Heart right ventricle (tissue), 16 donors: ENCODE data around the gene SLC46A3. TPM values are rescaled to one million over a fixed set of nuclear protein-coding genes. Genes with fewer than 3 reads are reported as not detected.

Source experiments
- ATAC-seq, 8 donors: fragments of 200-7000 bp; cut with Tn5 transposase; one replicate each; pipeline ENCODE4 v1.9.1; 2020; ENCODE audit warnings: mild to moderate bottlenecking in 8 of 8, moderate library complexity in 8 of 8, moderate number of reproducible peaks in 1 of 8
- DNase-seq, 2 donors: peaks; one replicate each; pipeline ENCODE4 v3.0.0-alpha.2; 2020
- H3K27ac ChIP-seq, 10 donors: fragments of 200-600 bp; sonication (generic) in 2 of 10; one replicate each; pipeline versions ENCODE4 v1.5.0 to v1.8.0; 2020 to 2022; ENCODE audit warnings: mild to moderate bottlenecking in 3 of 10
- H3K27me3 ChIP-seq, 7 donors: fragments of 200-600 bp; one replicate each; pipeline ENCODE4 v1.8.0; 2021 to 2022; ENCODE audit warnings: mild to moderate bottlenecking in 2 of 7
- H3K36me3 ChIP-seq, 9 donors: fragments of 200-600 bp; sonication (generic) in 1 of 9; one replicate each; pipeline versions ENCODE4 v1.5.0 to v1.8.0; 2020 to 2022; ENCODE audit warnings: mild to moderate bottlenecking in 2 of 9
- H3K4me1 ChIP-seq, 9 donors: fragments of 200-600 bp; sonication (generic) in 1 of 9; one replicate each; pipeline versions ENCODE4 v1.5.0 to v1.8.0; 2020 to 2022; ENCODE audit warnings: mild to moderate bottlenecking in 4 of 9
- H3K4me3 ChIP-seq, 10 donors: fragments of 200-600 bp; sonication (generic) in 2 of 10; one replicate each; pipeline versions ENCODE4 v1.5.0 to v1.8.0; 2020 to 2022; ENCODE audit warnings: mild to moderate bottlenecking in 7 of 10, moderate library complexity in 2 of 10
- H3K9me3 ChIP-seq, 11 donors: fragments of 200-600 bp in 10 of 11; sonication (generic) in 2 of 11; one replicate each; pipeline versions ENCODE4 v1.5.0 to v1.8.0; 2013 to 2022; ENCODE audit warnings: mild to moderate bottlenecking in 2 of 11, control low read depth in 1 of 11, moderate library complexity in 1 of 11
- CTCF ChIP-seq, 9 donors: fragments of 200-600 bp; sonication (generic) in 2 of 9; IDR thresholded peaks; one replicate each; pipeline versions ENCODE4 v1.5.0 to v1.8.0; 2021 to 2022; ENCODE audit warnings: antibody characterized with exemption in 9 of 9, mild to moderate bottlenecking in 5 of 9, moderate library complexity in 1 of 9
- WGBS, 2 donors: extraction: QIAGEN DNeasy Blood & Tissue Kit; methylation state at CpG; one replicate each; pipeline ENCODE4 v1.1.7; 2013; ENCODE audit warnings: inconsistent platforms in 1 of 2; 5-methylcytosine and 5-hydroxymethylcytosine counted together
- intact Hi-C, 10 donors: fragments of 100-400 bp; cut with DNase I; formaldehyde crosslinking; loops; one replicate each; pipeline versions ENCODE4 v1.11.1 to v1.14.2; 2022
- polyA plus RNA-seq, 2 donors: library from polyadenylated mRNA; stranded (reverse); fragments of 200-250 nt; gene quantifications; one replicate each; pipeline ENCODE4 v1.2.3, GENCODE V29; 2013
- total RNA-seq, 10 donors: library from RNA; stranded (reverse); fragmentation: NEBNext Ultra II Directional in 3 of 10; extraction: Animal tissue kit (Norgen Biotek cat#: 25700) in 3 of 10; gene quantifications; one replicate each; pipeline versions ENCODE4 v1.2.1 to v1.2.4, GENCODE V29; 2021 to 2023
- donor health status: Arrhythmogenic right ventricular cardiomyopathy.
- donor health status: ischemic (EF 13 %, LVEDD 7.1; RV severe dilation, severe dysfunction).
- donor health status: healthy with polysubstance abuse.
- donor health status: DM: no; HTN: yes; CAD: no.
- donor health status: DM: no; HTN: no; CAD: no.
- donor health status: ischemic (EF 25% LVEDD 6.9; RV normal size, moderate dysfunction).
- donor health status: ischemic (EF 25% LVEDD 5.7; RV mildly dilated, moderate dysfunction).
- donor health status: healthy.
- donor health status: DM: yes; HTN: yes; CAD: no.
- donor health status: Ischemic cardiomyopathy.
- donor health status: ischemic (EF 35%, LVEDD 5.7; RV mildly dilated, moderate dysfunction).
- donor health status: nonischemic (EF 11% LVEDD 7.7; RV severe dilation, severe dysfunction).
- donor health status: DM: yes; HTN: yes; CAD: no.
- donor health status: PGD.
- donor health status: ischemic (EF 29% LVEDD 5.4; RV normal size, mild dysfunction).
- donor health status: nonischemic (EF 23%, LVEDD 6.1; RV moderate dilation, normal function).

Gene SLC46A3
- total and polyA plus RNA-seq, 12 donors, result 9.1 to 19.3 (median 13.0) TPM

- ATAC-seq (peak in 4 of 8 donors; percentile 46 to 74 (median 56)), DNase-seq (no peak)
- TF ChIP-seq CTCF (IDR thresholded peaks at IDR 0.05), result no peak
- H3K4me1 ChIP-seq, result peaks cover 0 to 31% (median 0%) of the 10 kb centered on the region in 9 donors
- H3K27ac ChIP-seq, result peak overlapping the region in 2 of 10 donors; percentile 4 to 8
- WGBS, 2 donors, result 77 to 82% methylated on average over 5 of the region's 5 CpGs
- intact Hi-C loops, result no loop called here
- H3K9me3 ChIP-seq, result no peaks in the 10 kb centered on the region
- H3K4me3 ChIP-seq, result no peak overlapping the region
- peaks cover 0 to 80% (median 27%) of the 10 kb centered on the region in 9 donors for H3K36me3 ChIP-seq
- no peaks in the 10 kb centered on the region for H3K27me3 ChIP-seq
These were observed 13.2 kb downstream of the SLC46A3 start for GRCh38 chr13:28705461-28706083.

GRCh38 chr13:28704919-28705318 is 13.9 kb downstream of the SLC46A3 start:
- DNase-seq (no peak), ATAC-seq (no peak)
- Histone ChIP-seq H3K27ac (peak overlapping the region in 1 of 10 donors; percentile 41), H3K4me3 (no peak overlapping the region), H3K9me3 (no peaks in the 10 kb centered on the region), H3K27me3 (no peaks in the 10 kb centered on the region), H3K36me3 (peaks cover 0 to 80% (median 28%) of the 10 kb centered on the region in 9 donors), H3K4me1 (peaks cover 0 to 31% (median 0%) of the 10 kb centered on the region in 9 donors)
- intact Hi-C loops, result no loop called here
- TF ChIP-seq CTCF (IDR thresholded peaks at IDR 0.05), result no peak

- Histone ChIP-seq H3K4me3 (no peak overlapping the region), H3K9me3 (no peaks in the 10 kb centered on the region), H3K36me3 (peaks cover 0 to 80% (median 33%) of the 10 kb centered on the region in 9 donors), H3K27me3 (no peaks in the 10 kb centered on the region), H3K4me1 (peaks cover 0 to 31% (median 0%) of the 10 kb centered on the region in 9 donors), H3K27ac (peak overlapping the region in 1 of 10 donors; percentile 41)
- no peak for ATAC-seq
- DNase-seq, result no peak
- intact Hi-C loops, result no loop called here
- TF ChIP-seq CTCF (IDR thresholded peaks at IDR 0.05), result no peak
These were observed 14.5 kb downstream of the SLC46A3 start for GRCh38 chr13:28704282-28704681.

- intact Hi-C loops, result no loop called here
- no peak for TF ChIP-seq CTCF (IDR thresholded peaks at IDR 0.05)
- Histone ChIP-seq H3K36me3 (peaks cover 0 to 88% (median 38%) of the 10 kb centered on the region in 9 donors), H3K4me3 (no peak overlapping the region), H3K9me3 (no peaks in the 10 kb centered on the region), H3K27me3 (no peaks in the 10 kb centered on the region), H3K4me1 (peaks cover 0 to under 1% (median 0%) of the 10 kb centered on the region in 9 donors), H3K27ac (no peak overlapping the region)
- no peak for ATAC-seq
- 70 to 73% methylated on average over 1 of the region's 1 CpG for WGBS, 2 donors
- no peak for DNase-seq
These were observed 19.5 kb downstream of the SLC46A3 start for GRCh38 chr13:28699246-28699645.
